ENCODE data around the gene LRRK2.
"Not testable (repeated sequence)": the region's sequence is repeated elsewhere in the genome, so short reads cannot be mapped to it uniquely, and the experiment has no call there.

LRRK2 gene

DNA sequence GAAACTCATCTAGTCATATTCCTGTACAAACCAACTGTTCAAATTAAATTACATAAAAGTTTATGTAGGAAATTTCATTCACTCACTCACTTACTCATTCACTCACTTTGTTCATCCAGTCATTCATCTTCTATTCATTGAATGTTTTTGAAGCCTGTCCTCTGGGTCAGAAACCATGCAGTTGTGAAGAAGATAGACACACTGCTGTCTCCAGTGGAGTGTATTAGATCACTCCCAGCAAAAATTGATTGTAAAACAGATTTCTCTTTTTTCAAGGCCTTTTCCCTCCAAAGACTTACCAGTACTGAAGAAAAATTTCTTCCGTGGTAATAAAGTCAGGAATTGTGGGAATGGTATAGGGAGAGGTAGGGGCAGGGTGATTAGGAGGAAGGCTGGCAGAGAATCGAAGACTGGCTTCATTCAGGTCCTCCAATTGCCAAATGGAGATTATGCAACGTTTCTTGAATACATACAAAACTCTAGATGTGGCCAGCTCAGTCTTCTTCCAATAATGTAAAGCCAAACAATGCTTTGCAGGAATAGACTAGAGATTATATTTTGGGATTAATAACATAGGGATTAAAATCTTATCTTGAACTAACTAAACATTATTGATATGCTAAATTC lies 9.1 kb downstream of the LRRK2 start:
- Histone ChIP-seq H3K9ac (ENCODE audit: low read depth, low read length) (no peak overlapping the region), H3K36me3 (ENCODE audit: insufficient read depth, low read depth, low read length) (no peaks in the 10 kb centered on the region), H3K9me3 (ENCODE audit: insufficient read depth, low read depth, low read length) (no peaks in the 10 kb centered on the region), H3K27me3 (ENCODE audit: insufficient read depth, low read length) (no peaks in the 10 kb centered on the region), H3K4me1 (ENCODE audit: insufficient read depth, low read length) (no peaks in the 10 kb centered on the region), H3K4me3 (ENCODE audit: low read length) (no peak overlapping the region), H3K27ac (ENCODE audit: low read length) (no peak overlapping the region)

DNA sequence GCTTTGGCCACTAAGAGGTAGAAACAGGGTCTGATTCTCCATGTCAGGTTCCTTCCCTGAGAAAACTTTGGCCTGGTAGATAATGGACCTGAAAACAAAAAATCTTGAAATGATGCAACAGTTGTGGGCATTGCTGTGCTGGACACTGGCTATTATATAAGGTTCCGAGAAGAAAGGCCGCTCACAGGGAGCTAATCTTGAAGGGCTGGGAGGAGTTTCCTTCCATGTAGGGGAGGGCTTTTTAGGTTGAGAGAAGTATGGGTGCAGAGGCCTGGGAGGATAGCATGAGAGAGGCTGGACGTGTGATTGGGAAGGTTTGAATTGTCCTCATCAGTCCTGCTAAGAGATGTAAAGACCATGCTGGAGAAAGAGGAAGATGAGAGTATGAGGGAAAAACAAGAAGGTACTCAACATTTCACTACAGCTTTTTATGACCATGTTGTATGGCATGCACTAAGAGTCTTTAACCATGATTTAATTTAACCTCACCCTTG lies 11.6 kb downstream of the LRRK2 start:
- no peaks in the 10 kb centered on the region for H3K27me3 ChIP-seq (ENCODE audit: insufficient read depth, low read length)
- no peak overlapping the region for H3K9ac ChIP-seq (ENCODE audit: low read depth, low read length)
- H3K9me3 ChIP-seq (ENCODE audit: insufficient read depth, low read depth, low read length), result no peaks in the 10 kb centered on the region
- H3K4me3 ChIP-seq (ENCODE audit: low read length), result no peak overlapping the region
- no peak overlapping the region for H3K27ac ChIP-seq (ENCODE audit: low read length)
- no peaks in the 10 kb centered on the region for H3K4me1 ChIP-seq (ENCODE audit: insufficient read depth, low read length)
- no peaks in the 10 kb centered on the region for H3K36me3 ChIP-seq (ENCODE audit: insufficient read depth, low read depth, low read length)

DNA sequence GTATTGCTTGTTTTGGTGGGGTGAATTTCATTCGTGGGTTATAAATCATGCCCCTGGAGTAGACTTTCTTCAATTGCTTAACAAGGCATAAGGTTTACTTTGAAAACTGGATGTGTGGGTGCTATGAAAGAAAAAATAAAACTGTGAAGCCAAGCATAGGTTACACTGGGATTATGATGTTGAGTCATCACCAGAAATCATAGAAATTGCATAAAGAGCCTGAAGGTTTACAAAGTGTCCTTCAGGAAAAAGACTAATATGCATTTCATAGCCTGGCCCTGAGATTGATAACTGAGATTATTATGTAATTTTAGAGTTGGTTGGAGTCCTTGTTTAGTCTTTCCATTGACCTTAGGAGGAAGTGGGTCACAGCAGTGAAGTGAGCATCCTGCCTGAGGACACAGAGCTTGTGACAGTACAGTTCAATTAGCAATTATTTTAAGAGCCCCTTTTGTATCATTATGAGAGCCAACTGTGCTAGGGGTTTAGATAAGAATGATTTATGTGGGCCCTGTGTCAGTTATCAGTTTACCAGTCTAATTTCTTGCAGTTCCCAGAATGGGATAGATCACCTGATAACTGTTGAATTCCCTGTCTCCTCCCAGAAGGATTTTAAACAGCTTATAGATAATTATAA lies 13.6 kb downstream of the LRRK2 start:
- no peak overlapping the region for H3K9ac ChIP-seq (ENCODE audit: low read depth, low read length)
- no peaks in the 10 kb centered on the region for H3K27me3 ChIP-seq (ENCODE audit: insufficient read depth, low read length)
- H3K4me1 ChIP-seq (ENCODE audit: insufficient read depth, low read length), result no peaks in the 10 kb centered on the region
- H3K4me3 ChIP-seq (ENCODE audit: low read length), result no peak overlapping the region
- no peaks in the 10 kb centered on the region for H3K36me3 ChIP-seq (ENCODE audit: insufficient read depth, low read depth, low read length)
- H3K9me3 ChIP-seq (ENCODE audit: insufficient read depth, low read depth, low read length), result no peaks in the 10 kb centered on the region
- no peak overlapping the region for H3K27ac ChIP-seq (ENCODE audit: low read length)

DNA sequence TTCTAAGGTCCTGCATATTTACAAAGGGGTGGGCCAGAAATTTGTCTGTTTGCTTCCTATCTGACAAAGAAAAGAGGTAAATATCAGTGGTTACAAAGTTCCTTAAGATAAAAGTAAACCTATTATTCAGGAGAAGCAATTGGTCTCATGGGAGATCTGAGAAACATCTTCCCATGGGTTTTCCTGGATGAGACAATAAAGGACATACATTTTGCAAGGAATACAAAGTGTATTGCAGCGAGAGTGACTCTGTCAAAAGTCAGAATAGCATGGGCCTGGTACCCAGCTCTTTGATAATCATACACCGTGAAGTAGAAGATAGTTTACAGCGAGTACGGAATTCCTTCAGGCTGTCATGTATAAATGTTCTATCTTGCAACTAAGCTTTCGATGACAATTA lies 14.2 kb downstream of the LRRK2 start:
- no peaks in the 10 kb centered on the region for H3K4me1 ChIP-seq (ENCODE audit: insufficient read depth, low read length)
- no peaks in the 10 kb centered on the region for H3K36me3 ChIP-seq (ENCODE audit: insufficient read depth, low read depth, low read length)
- no peak overlapping the region for H3K27ac ChIP-seq (ENCODE audit: low read length)
- H3K9me3 ChIP-seq (ENCODE audit: insufficient read depth, low read depth, low read length), result no peaks in the 10 kb centered on the region
- H3K4me3 ChIP-seq (ENCODE audit: low read length), result no peak overlapping the region
- no peak overlapping the region for H3K9ac ChIP-seq (ENCODE audit: low read depth, low read length)
- H3K27me3 ChIP-seq (ENCODE audit: insufficient read depth, low read length), result no peaks in the 10 kb centered on the region

DNA sequence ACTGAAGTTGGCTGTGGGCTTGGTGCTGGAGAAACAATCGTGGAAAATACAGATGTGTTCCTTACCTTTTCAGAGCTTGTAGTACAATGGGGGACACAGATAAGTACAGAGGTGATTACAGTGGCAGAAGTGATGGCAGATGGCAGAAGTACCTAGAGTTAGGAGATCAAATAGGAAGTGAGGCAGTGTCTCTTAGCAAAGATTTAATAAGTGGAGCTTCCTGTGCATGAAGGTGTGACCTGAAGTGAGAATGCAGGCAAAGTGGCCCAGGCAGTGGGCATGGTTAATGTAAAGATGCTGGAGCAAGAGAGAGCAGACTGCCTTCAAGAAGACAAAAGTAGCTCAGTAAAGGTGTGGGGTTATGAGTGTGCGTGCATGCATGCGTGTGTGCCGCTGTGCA lies 16.0 kb downstream of the LRRK2 start:
- Histone ChIP-seq H3K4me3 (ENCODE audit: low read length) (no peak overlapping the region), H3K4me1 (ENCODE audit: insufficient read depth, low read length) (no peaks in the 10 kb centered on the region), H3K27me3 (ENCODE audit: insufficient read depth, low read length) (no peaks in the 10 kb centered on the region), H3K9ac (ENCODE audit: low read depth, low read length) (no peak overlapping the region), H3K36me3 (ENCODE audit: insufficient read depth, low read depth, low read length) (no peaks in the 10 kb centered on the region), H3K9me3 (ENCODE audit: insufficient read depth, low read depth, low read length) (no peaks in the 10 kb centered on the region), H3K27ac (ENCODE audit: low read length) (no peak overlapping the region)

DNA sequence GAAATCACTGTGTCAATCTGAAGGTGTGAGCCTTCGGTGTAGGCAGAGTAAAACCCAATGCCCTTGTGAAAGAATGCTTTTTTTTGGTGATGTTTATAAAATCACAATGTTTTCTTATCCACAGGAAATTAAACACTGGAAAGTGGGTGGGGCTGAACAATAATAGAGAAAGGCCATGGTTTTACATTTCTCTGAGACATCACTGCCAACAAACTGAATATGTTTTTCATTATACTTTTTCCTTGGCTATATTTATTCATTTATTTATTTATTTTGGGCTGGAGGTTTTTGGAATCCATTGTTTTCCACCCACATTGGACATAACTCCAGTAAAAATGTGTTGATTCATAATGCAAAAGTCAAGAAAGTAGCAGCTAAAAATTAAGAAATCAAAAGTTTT lies 16.9 kb downstream of the LRRK2 start:
- H3K27me3 ChIP-seq (ENCODE audit: insufficient read depth, low read length), result no peaks in the 10 kb centered on the region
- H3K27ac ChIP-seq (ENCODE audit: low read length), result no peak overlapping the region
- H3K36me3 ChIP-seq (ENCODE audit: insufficient read depth, low read depth, low read length), result no peaks in the 10 kb centered on the region
- H3K4me1 ChIP-seq (ENCODE audit: insufficient read depth, low read length), result no peaks in the 10 kb centered on the region
- H3K9ac ChIP-seq (ENCODE audit: low read depth, low read length), result no peak overlapping the region
- H3K4me3 ChIP-seq (ENCODE audit: low read length), result no peak overlapping the region
- no peaks in the 10 kb centered on the region for H3K9me3 ChIP-seq (ENCODE audit: insufficient read depth, low read depth, low read length)

DNA sequence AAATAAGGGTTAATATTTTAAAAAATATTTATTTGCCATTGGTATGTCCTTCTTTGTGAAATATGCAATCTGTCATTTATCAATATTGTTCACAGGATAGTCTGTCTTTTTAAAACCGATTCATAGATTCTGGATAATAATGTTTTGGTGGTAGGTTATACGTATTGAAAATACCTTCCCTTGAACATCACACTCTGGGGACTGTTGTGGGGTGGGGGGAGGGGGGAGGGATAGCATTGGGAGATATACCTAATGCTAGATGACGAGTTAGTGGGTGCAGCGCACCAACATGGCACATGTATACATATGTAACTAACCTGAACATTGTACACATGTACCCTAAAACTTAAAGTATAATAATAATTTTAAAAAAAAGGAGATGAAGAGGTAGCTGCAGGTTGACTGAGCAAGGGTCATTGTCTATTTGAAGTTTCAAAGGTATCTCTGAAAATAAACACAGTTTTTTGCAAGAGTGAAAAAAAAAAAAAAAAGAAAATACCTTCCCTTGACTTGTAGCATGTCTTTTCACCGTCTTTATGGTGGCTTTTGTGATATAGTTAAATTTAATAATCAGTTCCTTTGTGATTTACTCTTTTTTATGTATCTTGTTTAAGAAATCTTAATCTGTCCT lies 19.8 kb downstream of the LRRK2 start:
- H3K27ac ChIP-seq (ENCODE audit: low read length); H3K27me3 ChIP-seq (ENCODE audit: insufficient read depth, low read length); H3K4me3 ChIP-seq (ENCODE audit: low read length); H3K4me1 ChIP-seq (ENCODE audit: insufficient read depth, low read length); H3K36me3 ChIP-seq (ENCODE audit: insufficient read depth, low read depth, low read length); H3K9me3 ChIP-seq (ENCODE audit: insufficient read depth, low read depth, low read length); H3K9ac ChIP-seq (ENCODE audit: low read depth, low read length): not testable (repeated sequence)

DNA sequence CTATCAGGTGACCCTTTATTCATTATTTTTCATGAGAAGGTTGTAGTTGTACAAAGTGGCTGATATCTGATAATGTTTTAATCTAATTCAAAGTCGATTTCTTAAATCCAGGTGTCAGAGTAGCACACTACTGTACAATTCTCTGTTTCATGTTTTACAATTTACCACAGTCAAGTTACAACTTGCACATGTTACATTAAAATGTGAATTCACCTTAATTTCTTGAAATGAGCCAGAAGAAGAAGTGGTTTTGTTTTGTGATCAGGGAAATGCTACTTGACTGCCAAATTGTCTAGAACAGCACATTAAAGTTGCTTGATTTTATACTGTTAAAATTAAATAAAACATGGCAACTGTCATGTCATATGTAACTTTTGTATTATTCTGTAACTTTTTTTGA lies 23.2 kb downstream of the LRRK2 start:
- Histone ChIP-seq H3K4me1 (ENCODE audit: insufficient read depth, low read length) (no peaks in the 10 kb centered on the region), H3K9me3 (ENCODE audit: insufficient read depth, low read depth, low read length) (no peaks in the 10 kb centered on the region), H3K4me3 (ENCODE audit: low read length) (no peak overlapping the region), H3K27ac (ENCODE audit: low read length) (no peak overlapping the region), H3K36me3 (ENCODE audit: insufficient read depth, low read depth, low read length) (no peaks in the 10 kb centered on the region), H3K27me3 (ENCODE audit: insufficient read depth, low read length) (no peaks in the 10 kb centered on the region), H3K9ac (ENCODE audit: low read depth, low read length) (no peak overlapping the region)

DNA sequence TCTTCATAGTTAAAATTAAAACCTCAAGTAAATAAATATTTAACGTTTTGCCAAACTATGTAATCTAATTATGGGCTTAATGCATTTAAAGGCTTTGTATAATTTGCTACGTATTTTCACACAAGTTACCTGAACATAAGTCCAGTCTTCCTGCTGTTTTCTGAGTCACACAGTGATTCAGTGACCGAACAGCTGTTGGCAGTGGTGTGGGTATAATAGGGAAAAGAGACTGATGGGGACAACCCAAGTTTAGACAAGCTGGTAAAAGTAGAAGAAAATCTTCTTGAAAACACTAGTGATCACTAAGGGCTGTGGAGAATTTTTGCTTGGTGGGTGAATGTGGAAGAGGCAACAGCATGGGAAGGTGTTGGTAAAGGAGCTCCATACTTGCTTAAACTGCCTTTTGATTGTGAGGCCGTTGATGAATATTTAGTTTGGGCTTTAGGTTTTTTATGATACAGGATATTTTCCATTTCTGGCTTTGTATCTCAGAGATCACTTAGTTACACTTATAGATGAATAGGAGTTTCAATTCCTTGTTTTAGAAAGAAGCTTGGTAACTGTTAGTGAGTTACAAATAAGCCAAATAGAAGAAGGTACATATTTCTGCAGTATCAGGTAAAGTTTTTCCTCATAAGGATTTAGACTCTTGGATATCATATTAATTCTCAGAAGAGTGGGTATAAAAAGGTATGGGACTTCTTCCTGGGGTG lies 23.9 kb downstream of the LRRK2 start:
- Histone ChIP-seq H3K4me1 (ENCODE audit: insufficient read depth, low read length) (no peaks in the 10 kb centered on the region), H3K9me3 (ENCODE audit: insufficient read depth, low read depth, low read length) (no peaks in the 10 kb centered on the region), H3K4me3 (ENCODE audit: low read length) (no peak overlapping the region), H3K36me3 (ENCODE audit: insufficient read depth, low read depth, low read length) (no peaks in the 10 kb centered on the region), H3K27ac (ENCODE audit: low read length) (no peak overlapping the region), H3K9ac (ENCODE audit: low read depth, low read length) (no peak overlapping the region), H3K27me3 (ENCODE audit: insufficient read depth, low read length) (no peaks in the 10 kb centered on the region)

DNA sequence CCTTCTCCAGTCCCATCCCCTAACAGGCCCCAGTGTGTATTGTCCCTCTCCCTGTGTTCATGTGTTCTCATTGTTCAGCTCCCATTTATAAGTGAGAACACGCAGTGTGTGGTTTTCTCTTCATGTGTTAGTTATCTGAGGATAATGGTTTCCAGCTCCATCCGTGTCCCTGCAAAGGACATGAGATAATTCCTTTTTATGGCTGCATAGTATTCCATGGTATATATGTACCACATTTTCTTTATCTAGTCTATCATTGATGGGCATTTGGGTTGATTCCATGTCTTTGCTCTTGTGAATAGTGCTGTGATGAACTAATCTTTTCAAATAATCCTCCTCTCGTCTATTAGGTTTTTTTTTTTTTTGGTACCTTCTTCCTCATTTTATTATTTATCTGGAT lies 25.9 kb downstream of the LRRK2 start:
- not testable (repeated sequence) for H3K9me3 ChIP-seq (ENCODE audit: insufficient read depth, low read depth, low read length); H3K9ac ChIP-seq (ENCODE audit: low read depth, low read length); H3K4me1 ChIP-seq (ENCODE audit: insufficient read depth, low read length); H3K27me3 ChIP-seq (ENCODE audit: insufficient read depth, low read length); H3K36me3 ChIP-seq (ENCODE audit: insufficient read depth, low read depth, low read length); H3K27ac ChIP-seq (ENCODE audit: low read length); H3K4me3 ChIP-seq (ENCODE audit: low read length)

DNA sequence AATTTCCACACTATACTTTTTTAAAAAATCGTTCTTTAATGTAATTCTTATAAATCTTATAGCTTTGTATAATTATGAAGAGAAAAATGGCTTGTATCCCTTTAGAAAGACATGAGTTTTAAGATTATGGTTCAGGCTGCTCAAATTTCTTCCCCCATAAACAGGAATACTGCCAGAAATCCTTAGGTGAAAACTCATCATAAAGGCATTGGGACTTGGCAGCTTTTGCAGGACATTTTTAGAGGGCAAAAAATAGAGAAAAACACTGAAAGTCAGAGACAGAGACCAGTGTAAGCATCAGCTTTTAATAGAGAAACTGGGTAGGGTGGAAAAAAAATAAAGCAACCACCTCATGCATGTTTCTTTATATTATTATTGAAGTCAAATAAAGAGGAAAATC lies 29.1 kb downstream of the LRRK2 start:
- Histone ChIP-seq H3K4me1 (ENCODE audit: insufficient read depth, low read length) (no peaks in the 10 kb centered on the region), H3K27ac (ENCODE audit: low read length) (no peak overlapping the region), H3K36me3 (ENCODE audit: insufficient read depth, low read depth, low read length) (no peaks in the 10 kb centered on the region), H3K27me3 (ENCODE audit: insufficient read depth, low read length) (no peaks in the 10 kb centered on the region), H3K9ac (ENCODE audit: low read depth, low read length) (no peak overlapping the region), H3K9me3 (ENCODE audit: insufficient read depth, low read depth, low read length) (no peaks in the 10 kb centered on the region), H3K4me3 (ENCODE audit: low read length) (no peak overlapping the region)
